A549 treated with DMSO at 1 μM for 4 hours (cell line): ENCODE measurements around the gene DCD. TPM values are rescaled to one million over a fixed set of nuclear protein-coding genes. Genes with fewer than 3 reads are reported as not detected.

Source experiments
- total RNA-seq: library from RNA; stranded (reverse); fragments of 200-300 nt; extraction: Qiagen RNA extraction; gene quantifications from 5 replicates; pipeline ENCODE4 v1.2.3, GENCODE V29; 2022; ENCODE audit warnings: low read depth

The DCD gene
- total RNA-seq = not detected in 5 replicates

GRCh38 chr12:54648265-54648664 lies at the start of gene DCD:
Gene DCD, minus strand, starts transcription at chr12:54648365. Its CDS starts 62 bp downstream, at chr12:54648303.

GRCh38 chr12:54634795-54635194 lies 13.4 kb downstream of the DCD start, which contains the start of gene LACRT:
Gene LACRT, minus strand, starts transcription at chr12:54634895. Its CDS starts 54 bp downstream, at chr12:54634841.

Other genes with a start within 250 kb of the DCD start
- 88.7 to 106 TPM (median 98.1 TPM) in 5 replicates for gene ITGA5, start 229.1 kb downstream of the DCD start, total RNA-seq
- not detected in 5 replicates for gene GTSF1, start 174.8 kb downstream of the DCD start, total RNA-seq
- 0.11 TPM in 1 of 5 replicates, not detected in the others for gene NCKAP1L, start 150.6 kb downstream of the DCD start, total RNA-seq
- gene PDE1B, start 98.8 kb downstream of the DCD start, total RNA-seq = not detected in 5 replicates
- gene PPP1R1A, start 59.7 kb downstream of the DCD start, total RNA-seq = 0.07 to 0.08 TPM in 2 of 5 replicates, not detected in the others
- not detected in 5 replicates for gene LACRT, start 13.5 kb downstream of the DCD start, total RNA-seq
- not detected in 5 replicates for gene MUCL1, start 206.2 kb upstream of the DCD start, total RNA-seq